Upper lobe of right lung (tissue), 1 donor: Measurements from ENCODE around the gene NAB2. TPM values are rescaled to one million over a fixed set of nuclear protein-coding genes. Genes with fewer than 3 reads are reported as not detected.
A peak's percentile ranks its signal among the peaks of the same experiment; 100 is the strongest.
"Not testable (repeated sequence)": the region's sequence is repeated elsewhere in the genome, so short reads cannot be mapped to it uniquely, and the experiment has no call there.

Experiments used
- ATAC-seq: fragments of 200-7000 bp; cut with Tn5 transposase; one replicate; pipeline ENCODE4 v1.9.1; 2020; ENCODE audit warnings: mild to moderate bottlenecking, moderate library complexity
- DNase-seq: peaks from one replicate; pipeline ENCODE4 v3.0.0-alpha.2; 2020
- H3K27ac ChIP-seq: fragments of 200-600 bp; one replicate; pipeline ENCODE4 v1.8.0; 2022
- H3K27me3 ChIP-seq: fragments of 200-600 bp; one replicate; pipeline ENCODE4 v1.8.0; 2022; ENCODE audit warnings: mild to moderate bottlenecking
- H3K36me3 ChIP-seq: fragments of 200-600 bp; one replicate; pipeline ENCODE4 v1.8.0; 2022
- H3K4me1 ChIP-seq: fragments of 200-600 bp; one replicate; pipeline ENCODE4 v1.8.0; 2022
- H3K4me3 ChIP-seq: fragments of 200-600 bp; one replicate; pipeline ENCODE4 v1.8.0; 2022; ENCODE audit warnings: mild to moderate bottlenecking
- H3K9me3 ChIP-seq: fragments of 200-600 bp; one replicate; pipeline ENCODE4 v1.8.0; 2022
- intact Hi-C: fragments of 100-400 bp; cut with DNase I; formaldehyde crosslinking; loops from one replicate; pipeline ENCODE4 v1.11.0; 2022
- total RNA-seq: library from RNA; stranded (reverse); fragmentation: NEBNext Ultra II Directional; extraction: Animal tissue kit (Norgen Biotek cat#: 25700); gene quantifications from one replicate; pipeline ENCODE4 v1.2.1, GENCODE V29; 2021
- TF ChIP-seq, protein P1 (sequence below): fragments of 200-600 bp; IDR thresholded peaks from one replicate; pipeline ENCODE4 v1.8.0; 2022; ENCODE audit warnings: antibody characterized with exemption
- donor health status: DM: no; HTN: yes; CAD: no; lungs with severe emphysema.

Gene NAB2
- total RNA-seq, 1 donor from 2014 or later, result 37.3 TPM

DNA sequence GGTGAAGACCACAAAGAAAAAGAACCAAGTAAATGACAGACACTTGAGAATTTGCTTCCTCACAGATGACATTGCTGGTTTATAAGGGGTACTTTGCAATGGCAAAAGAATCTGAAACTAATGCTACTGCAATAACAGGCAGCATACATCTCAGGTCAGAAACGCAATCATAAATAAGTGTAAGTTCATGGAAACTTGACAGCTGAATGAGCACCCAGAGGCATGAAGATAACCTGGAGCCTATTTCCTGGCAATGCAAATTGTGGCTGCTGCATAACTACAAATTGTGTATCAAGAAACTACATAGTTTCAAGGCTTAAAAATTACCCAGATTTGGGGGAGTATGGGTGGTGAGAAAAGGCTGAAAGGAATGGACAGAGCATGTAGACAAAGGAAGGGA is 30.5 kb upstream of the NAB2 start:
- H3K4me3 ChIP-seq, result no peak overlapping the region
- TF ChIP-seq, protein P1, sequence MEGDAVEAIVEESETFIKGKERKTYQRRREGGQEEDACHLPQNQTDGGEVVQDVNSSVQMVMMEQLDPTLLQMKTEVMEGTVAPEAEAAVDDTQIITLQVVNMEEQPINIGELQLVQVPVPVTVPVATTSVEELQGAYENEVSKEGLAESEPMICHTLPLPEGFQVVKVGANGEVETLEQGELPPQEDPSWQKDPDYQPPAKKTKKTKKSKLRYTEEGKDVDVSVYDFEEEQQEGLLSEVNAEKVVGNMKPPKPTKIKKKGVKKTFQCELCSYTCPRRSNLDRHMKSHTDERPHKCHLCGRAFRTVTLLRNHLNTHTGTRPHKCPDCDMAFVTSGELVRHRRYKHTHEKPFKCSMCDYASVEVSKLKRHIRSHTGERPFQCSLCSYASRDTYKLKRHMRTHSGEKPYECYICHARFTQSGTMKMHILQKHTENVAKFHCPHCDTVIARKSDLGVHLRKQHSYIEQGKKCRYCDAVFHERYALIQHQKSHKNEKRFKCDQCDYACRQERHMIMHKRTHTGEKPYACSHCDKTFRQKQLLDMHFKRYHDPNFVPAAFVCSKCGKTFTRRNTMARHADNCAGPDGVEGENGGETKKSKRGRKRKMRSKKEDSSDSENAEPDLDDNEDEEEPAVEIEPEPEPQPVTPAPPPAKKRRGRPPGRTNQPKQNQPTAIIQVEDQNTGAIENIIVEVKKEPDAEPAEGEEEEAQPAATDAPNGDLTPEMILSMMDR, result no peak
- intact Hi-C loops, result no loop called here
- H3K9me3 ChIP-seq, result no peaks in the 10 kb centered on the region
- DNase-seq (no peak), ATAC-seq (no peak)
- no peaks in the 10 kb centered on the region for H3K27me3 ChIP-seq
- no peaks in the 10 kb centered on the region for H3K4me1 ChIP-seq
- no peak overlapping the region for H3K27ac ChIP-seq
- H3K36me3 ChIP-seq, result peaks cover 32% of the 10 kb centered on the region

DNA sequence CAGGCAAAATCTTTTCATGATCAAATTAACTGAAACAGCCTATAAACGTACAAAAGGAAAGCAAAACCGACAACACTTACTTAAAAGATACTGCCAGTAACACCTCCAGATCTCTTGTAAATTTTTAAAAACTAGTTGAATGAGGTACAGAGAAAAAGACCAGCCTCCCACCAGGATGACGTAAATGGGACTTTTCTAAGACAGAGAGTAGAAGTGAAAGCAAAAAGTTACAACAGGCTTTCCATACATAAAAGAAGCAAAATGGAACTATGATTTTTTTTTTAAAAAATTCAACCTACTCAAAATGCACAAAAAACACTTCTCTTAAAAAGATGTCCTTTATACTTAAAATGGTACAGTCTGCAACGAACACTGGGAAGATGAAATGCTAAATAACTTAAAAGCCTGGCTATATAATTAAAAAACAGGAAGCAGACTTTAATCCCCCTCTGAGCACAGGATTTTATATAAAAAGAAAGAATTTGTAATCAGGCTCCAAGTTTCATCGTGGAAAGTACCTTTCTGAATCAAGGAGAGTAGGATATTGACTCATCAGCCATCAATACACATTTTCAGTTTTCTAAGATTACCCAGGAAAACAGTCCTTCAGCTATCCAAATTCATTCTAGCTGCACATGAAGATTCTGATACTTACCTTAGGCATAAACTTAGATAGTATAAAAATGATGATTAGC is 24.8 kb upstream of the NAB2 start:
- no peaks in the 10 kb centered on the region for H3K27me3 ChIP-seq
- peaks cover 28% of the 10 kb centered on the region for H3K36me3 ChIP-seq
- H3K9me3 ChIP-seq, result no peaks in the 10 kb centered on the region
- H3K4me3 ChIP-seq, result no peak overlapping the region
- no peak overlapping the region for H3K27ac ChIP-seq
- TF ChIP-seq, protein P1, result no peak
- no peak for ATAC-seq
- intact Hi-C loops, result loop anchor here (10.0 kb wide), 1 partner anchor 121 kb away; no protein-coding TSS in a partner anchor
- DNase-seq, result no peak
- no peaks in the 10 kb centered on the region for H3K4me1 ChIP-seq

DNA sequence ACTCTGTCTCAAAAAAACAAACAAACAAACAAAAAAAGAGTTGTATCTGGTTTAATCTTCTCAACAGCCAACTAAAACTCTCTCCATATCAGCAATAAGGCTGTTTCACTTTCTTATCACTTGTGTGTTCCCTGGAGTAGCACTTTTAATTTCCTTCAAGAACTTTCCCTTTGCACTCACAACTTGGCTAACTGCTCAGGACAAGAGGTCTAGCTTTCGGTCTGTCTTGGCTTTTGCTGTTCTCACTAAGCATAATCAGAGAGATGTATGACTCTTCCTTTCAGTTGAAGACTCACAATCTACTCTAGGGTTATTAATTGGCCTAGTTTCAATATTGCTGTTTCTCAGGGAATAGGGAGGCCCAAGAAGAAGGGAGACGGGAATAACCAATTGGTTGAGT is 22.7 kb upstream of the NAB2 start:
- Histone ChIP-seq H3K4me1 (peaks cover 4% of the 10 kb centered on the region), H3K9me3 (no peaks in the 10 kb centered on the region), H3K36me3 (peaks cover 23% of the 10 kb centered on the region), H3K27me3 (no peaks in the 10 kb centered on the region), H3K4me3 (no peak overlapping the region), H3K27ac (peak overlapping the region; percentile 26)
- TF ChIP-seq, protein P1, result no peak
- ATAC-seq, result no peak
- intact Hi-C loops, result loop anchor here (10.0 kb wide), 1 partner anchor 119 kb away; no protein-coding TSS in a partner anchor
- DNase-seq, result no peak

DNA sequence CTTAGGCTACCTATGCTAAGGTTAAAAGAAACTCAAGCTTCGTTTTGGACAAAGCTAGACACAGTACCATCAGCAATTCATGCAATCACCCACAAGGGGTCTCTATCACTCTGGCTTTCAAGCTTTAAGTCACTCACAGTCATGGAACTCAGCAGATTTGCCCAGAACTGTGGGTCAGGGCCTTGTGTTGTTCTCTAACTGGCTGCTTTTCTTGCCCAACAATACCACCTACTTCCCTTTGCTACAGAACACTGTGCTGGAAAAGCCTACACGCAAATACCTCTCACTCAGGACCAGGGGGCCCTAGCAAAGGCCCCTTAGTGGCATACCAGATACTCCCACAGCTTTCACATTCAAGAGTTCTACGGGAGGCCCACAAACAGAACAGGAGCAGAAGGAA is 19.4 kb upstream of the NAB2 start:
- peaks cover 4% of the 10 kb centered on the region for H3K4me1 ChIP-seq
- H3K27ac ChIP-seq, result peak overlapping the region; percentile 83
- intact Hi-C loops, result loop anchor here (10.0 kb wide), 1 partner anchor 115 kb away; no protein-coding TSS in a partner anchor
- TF ChIP-seq, protein P1, result peak; percentile 86
- H3K36me3 ChIP-seq, result peaks cover 31% of the 10 kb centered on the region
- no peaks in the 10 kb centered on the region for H3K9me3 ChIP-seq
- DNase-seq (no peak), ATAC-seq (peak; percentile 99)
- H3K27me3 ChIP-seq, result no peaks in the 10 kb centered on the region
- H3K4me3 ChIP-seq, result no peak overlapping the region

DNA sequence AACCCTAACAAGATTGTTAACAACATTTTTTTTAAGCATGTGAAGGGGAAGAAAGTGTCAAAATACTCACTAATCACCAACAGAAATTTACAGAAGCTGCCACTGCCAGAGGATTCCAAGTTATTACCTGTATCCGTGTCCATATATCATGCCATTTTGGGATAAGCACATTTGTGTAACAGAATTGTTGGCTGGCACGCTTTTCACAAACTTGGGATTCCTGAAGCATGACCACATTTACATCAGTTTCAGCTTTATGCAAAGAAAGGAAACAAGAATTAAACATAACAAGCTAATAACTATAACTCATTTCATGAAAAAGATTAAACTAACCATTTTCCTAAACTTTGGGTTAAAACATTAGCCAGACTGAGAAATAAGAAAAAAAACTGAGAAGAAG is 16.3 kb upstream of the NAB2 start:
- Histone ChIP-seq H3K27ac (no peak overlapping the region), H3K9me3 (no peaks in the 10 kb centered on the region), H3K27me3 (no peaks in the 10 kb centered on the region), H3K4me1 (peaks cover 9% of the 10 kb centered on the region), H3K4me3 (no peak overlapping the region), H3K36me3 (peaks cover 31% of the 10 kb centered on the region)
- TF ChIP-seq, protein P1, result no peak
- intact Hi-C loops, result loop anchor here (5.0 kb wide), 1 partner anchor 35 kb away; no protein-coding TSS in a partner anchor
- DNase-seq (no peak), ATAC-seq (no peak)

DNA sequence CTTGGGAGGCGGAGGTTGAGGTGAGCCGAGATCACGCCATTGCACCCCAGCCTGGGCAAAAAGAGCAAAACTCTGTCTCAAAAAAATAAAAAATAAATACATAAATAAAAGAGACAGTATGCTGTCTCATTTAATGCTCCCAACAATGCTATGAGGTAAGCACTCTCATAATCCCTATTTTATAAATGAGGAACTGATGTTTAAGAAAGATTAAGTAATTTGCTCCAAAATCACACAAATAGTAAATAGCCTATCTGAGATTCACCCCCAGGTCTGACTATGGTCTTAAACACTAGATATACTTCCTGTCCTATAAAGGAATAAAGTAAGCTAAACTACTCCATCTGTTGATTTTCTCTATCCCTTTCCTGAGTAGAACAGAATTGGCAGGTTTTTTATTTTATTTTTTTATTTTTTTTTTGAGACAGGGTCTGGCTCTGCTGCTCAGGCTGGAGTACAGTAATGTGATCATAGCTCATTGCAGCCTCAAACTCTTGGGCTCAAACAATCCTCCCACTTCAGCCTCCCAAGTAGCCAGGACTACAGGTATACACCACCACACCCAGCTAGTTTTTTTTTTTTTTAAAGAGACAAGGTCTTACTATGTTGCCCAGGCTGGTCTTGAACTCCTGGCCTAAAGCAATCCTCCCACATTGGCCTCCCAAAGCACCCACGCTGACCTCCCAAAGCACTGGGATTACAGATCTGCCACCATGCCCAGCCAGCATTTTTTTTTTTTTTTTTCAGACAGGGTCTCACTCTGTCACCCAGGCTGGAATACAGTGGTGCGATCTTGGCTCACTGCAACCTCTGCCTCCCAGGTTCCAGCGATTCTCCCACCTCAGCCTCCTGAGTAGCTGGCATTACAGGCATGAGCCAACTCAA is 15.1 kb upstream of the NAB2 start:
- intact Hi-C loops, result loop anchor here (5.0 kb wide), 1 partner anchor 33 kb away; no protein-coding TSS in a partner anchor
- H3K4me1 ChIP-seq, result peaks cover 14% of the 10 kb centered on the region
- not testable (repeated sequence) for ATAC-seq, H3K27me3 ChIP-seq, DNase-seq, H3K4me3 ChIP-seq, H3K9me3 ChIP-seq, H3K27ac ChIP-seq
- peaks cover 31% of the 10 kb centered on the region for H3K36me3 ChIP-seq
